HEK293T (cell line): Measurements from ENCODE around the gene CDHR1.

Source experiments
- BHLHE40 ChIP-seq: fragments of 450-650 bp; IDR thresholded peaks from 2 replicates; pipeline ENCODE4 v1.6.1; 2016; ENCODE audit warnings: mild to moderate bottlenecking, moderate library complexity, borderline replicate concordance
- CTBP1 ChIP-seq: fragments of 450-650 bp; IDR thresholded peaks from 2 replicates; pipeline ENCODE4 v1.6.1; 2016; ENCODE audit warnings: borderline replicate concordance
- ELF4 ChIP-seq: fragments of 450-650 bp; IDR thresholded peaks from 2 replicates; pipeline ENCODE4 v1.6.1; 2017; ENCODE audit warnings: antibody characterized with exemption
- FOXA1 ChIP-seq: fragments of 450-650 bp; IDR thresholded peaks from 2 replicates; pipeline ENCODE4 v1.6.1; 2016; ENCODE audit warnings: mild to moderate bottlenecking
- FOXK2 ChIP-seq: fragments of 450-650 bp; IDR thresholded peaks from 2 replicates; pipeline ENCODE4 v1.6.1; 2016; ENCODE audit warnings: mild to moderate bottlenecking
- FOXM1 ChIP-seq: fragments of 450-650 bp; IDR thresholded peaks from 2 replicates; pipeline ENCODE4 v1.6.1; 2017; ENCODE audit warnings: mild to moderate bottlenecking, borderline replicate concordance
- HDGF ChIP-seq: fragments of 450-650 bp; IDR thresholded peaks from 2 replicates; pipeline ENCODE4 v1.6.1; 2017; ENCODE audit warnings: antibody characterized with exemption, borderline replicate concordance
- NFRKB ChIP-seq: fragments of 450-650 bp; IDR thresholded peaks from 2 replicates; pipeline ENCODE4 v1.6.1; 2016; ENCODE audit warnings: mild to moderate bottlenecking, moderate library complexity
- SP1 ChIP-seq: fragments of 450-650 bp; IDR thresholded peaks from 2 replicates; pipeline ENCODE4 v1.6.1; 2017
- SUZ12 ChIP-seq: fragments of 450-650 bp; IDR thresholded peaks from 2 replicates; pipeline ENCODE4 v1.6.1; 2016; ENCODE audit warnings: mild to moderate bottlenecking
- TARDBP ChIP-seq: fragments of 450-650 bp; IDR thresholded peaks from 2 replicates; pipeline ENCODE4 v1.6.1; 2016
- ZNF384 ChIP-seq: fragments of 450-650 bp; IDR thresholded peaks from 2 replicates; pipeline ENCODE4 v1.6.1; 2016

DNA sequence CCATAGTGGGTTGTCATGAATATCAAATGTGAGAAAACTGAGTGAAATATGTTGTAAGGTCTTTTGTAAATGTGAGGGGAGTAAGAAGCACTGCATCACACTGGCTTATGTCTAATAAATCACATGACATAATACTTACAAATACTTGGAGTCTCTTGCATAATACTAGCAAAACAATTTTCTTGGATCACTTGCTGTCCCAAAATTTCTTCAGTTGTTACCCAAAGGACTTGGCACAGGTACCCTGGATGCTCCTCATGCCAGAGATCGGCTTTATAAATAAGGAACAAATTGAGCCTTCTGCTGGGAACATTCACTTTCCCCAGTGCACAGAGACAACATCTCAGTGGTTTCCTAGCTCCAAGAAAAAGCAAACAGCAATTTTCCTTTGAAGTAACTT is 36.0 kb downstream of the CDHR1 start:
- TF ChIP-seq FOXM1 (no peak), NFRKB (no peak), FOXK2 (no peak), TARDBP (no peak), ZNF384 (no peak), SUZ12 (no peak), FOXA1 (no peak), HDGF (no peak), SP1 (no peak), CTBP1 (no peak), ELF4 (no peak), BHLHE40 (no peak)
